ENCODE results near the gene RNU5D-1. TPM values are rescaled to one million over a fixed set of nuclear protein-coding genes. Genes with fewer than 3 reads are reported as not detected.

The RNU5D-1 gene
- polyA plus RNA-seq, 1 experiment: not detected

DNA sequence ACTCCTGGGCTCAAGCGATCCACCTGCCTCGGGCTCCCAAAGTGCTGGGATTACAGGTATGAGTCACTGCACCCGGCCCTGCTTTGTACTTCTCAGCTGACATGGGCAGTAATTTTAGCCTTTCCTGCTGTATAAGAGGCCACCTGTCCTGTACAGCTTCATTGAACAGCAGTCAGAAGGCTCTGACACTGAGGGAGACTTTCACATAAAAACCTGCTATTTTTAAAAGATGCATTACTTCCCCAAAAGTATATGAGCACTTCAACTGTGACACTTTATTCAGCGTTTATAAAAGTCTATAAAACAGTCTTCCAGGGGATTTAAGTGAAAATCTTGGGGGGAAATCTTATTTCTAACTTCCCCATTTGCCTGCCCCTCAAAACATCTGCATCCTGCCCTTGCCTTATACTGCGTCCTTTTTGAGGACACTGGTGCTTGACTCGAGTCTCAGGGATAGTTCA, 17.6 kb downstream of the RNU5D-1 start:
- H3K4me3 ChIP-seq (ENCODE audit: low read depth, low read length): no peak overlapping the region
- no peak for TF ChIP-seq CTCF (IDR thresholded peaks at IDR 0.05; ENCODE audit: low read depth, low read length)
- CTCF ChIA-PET: interaction anchor here (0.7 to 6.7 kb wide), 4 partner anchors 15 to 1168 kb away, joined by 3 to 44 read pairs (median 9); partner anchors contain the start of gene RNU5D-1
- H3K27me3 ChIP-seq (ENCODE audit: control insufficient read depth, insufficient read depth, low read length): no peaks in the 10 kb centered on the region
- H3K27ac ChIP-seq (ENCODE audit: low read depth, low read length): no peak overlapping the region
- POLR2A ChIA-PET: no interaction called here
- DNase-seq (ENCODE audit: low read depth, low spot score): no peak
- H3K9me3 ChIP-seq (ENCODE audit: control insufficient read depth, insufficient read depth, low read length): peaks cover 3% of the 10 kb centered on the region; the same call in 1 of the 2 replicates

GRCh38 chr1:44707959-44708831, 22.8 kb downstream of the RNU5D-1 start:
- Histone ChIP-seq H3K27ac (ENCODE audit: low read depth, low read length) (no peak overlapping the region), H3K27me3 (ENCODE audit: control insufficient read depth, insufficient read depth, low read length) (no peaks in the 10 kb centered on the region), H3K4me3 (ENCODE audit: low read depth, low read length) (no peak overlapping the region), H3K9me3 (ENCODE audit: control insufficient read depth, insufficient read depth, low read length) (peaks cover 3% of the 10 kb centered on the region; the same call in 1 of the 2 replicates)
- ChIA-PET POLR2A (no interaction called here), CTCF (interaction anchor here (1.0 to 1.6 kb wide), 3 partner anchors 8 to 23 kb away, joined by 3 to 7 read pairs (median 4); partner anchors contain the start of gene RNU5D-1)
- peak; percentile 46 for TF ChIP-seq CTCF (IDR thresholded peaks at IDR 0.05; ENCODE audit: low read depth, low read length)
- DNase-seq (ENCODE audit: low read depth, low spot score): no peak

DNA sequence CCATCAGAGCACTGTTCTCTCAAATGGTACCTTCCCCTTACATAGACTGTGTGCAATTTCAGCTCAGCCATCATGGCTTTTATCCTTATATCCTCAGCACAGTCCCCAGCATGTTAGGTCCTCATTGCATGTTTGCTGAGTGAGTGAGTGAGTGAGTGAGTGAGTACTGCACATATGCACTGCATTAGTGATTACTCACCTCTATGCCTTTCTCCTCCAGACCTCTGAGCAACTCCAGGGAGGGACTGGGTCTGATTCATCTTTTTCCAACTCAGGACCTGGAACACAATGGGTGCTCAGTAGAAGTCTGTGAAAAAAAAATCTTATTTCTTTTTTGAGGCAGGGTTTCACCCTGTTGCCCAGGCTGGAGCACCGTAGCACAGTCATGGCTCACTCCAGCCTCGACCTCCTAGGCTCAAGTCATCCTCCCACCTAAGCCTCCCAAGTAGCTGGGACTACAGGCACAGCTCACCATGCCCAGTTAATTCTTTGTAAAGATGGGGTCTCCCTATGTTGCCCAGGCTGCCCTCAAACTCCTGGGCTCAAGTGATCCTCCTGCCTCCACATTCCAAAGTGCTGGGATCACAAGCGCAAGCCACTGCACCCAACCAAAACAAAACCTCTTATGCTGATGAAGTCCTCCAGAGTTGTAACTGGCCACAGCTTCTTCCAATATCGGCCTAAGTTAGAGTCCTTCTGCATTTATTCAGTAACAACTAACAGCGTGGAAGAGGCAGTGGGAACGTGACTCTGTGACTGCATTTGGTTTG, 23.7 kb downstream of the RNU5D-1 start:
- CTCF ChIA-PET: interaction anchor here (1.5 to 1.6 kb wide), 3 partner anchors 9 to 24 kb away, joined by 3 to 7 read pairs (median 4); partner anchors contain the start of gene RNU5D-1
- peak; percentile 71 for DNase-seq (ENCODE audit: low read depth, low spot score)
- Histone ChIP-seq H3K9me3 (ENCODE audit: control insufficient read depth, insufficient read depth, low read length) (peaks cover 3% of the 10 kb centered on the region; the same call in 1 of the 2 replicates), H3K4me3 (ENCODE audit: low read depth, low read length) (no peak overlapping the region), H3K27ac (ENCODE audit: low read depth, low read length) (peak overlapping the region; percentile 82), H3K27me3 (ENCODE audit: control insufficient read depth, insufficient read depth, low read length) (no peaks in the 10 kb centered on the region)
- no peak for TF ChIP-seq CTCF (IDR thresholded peaks at IDR 0.05; ENCODE audit: low read depth, low read length)
- POLR2A ChIA-PET: interaction anchor here (0.6 to 0.9 kb wide), 2 partner anchors 23 to 55 kb away, joined by 4 to 6 read pairs; partner anchors contain the start of gene RNU5D-1

DNA sequence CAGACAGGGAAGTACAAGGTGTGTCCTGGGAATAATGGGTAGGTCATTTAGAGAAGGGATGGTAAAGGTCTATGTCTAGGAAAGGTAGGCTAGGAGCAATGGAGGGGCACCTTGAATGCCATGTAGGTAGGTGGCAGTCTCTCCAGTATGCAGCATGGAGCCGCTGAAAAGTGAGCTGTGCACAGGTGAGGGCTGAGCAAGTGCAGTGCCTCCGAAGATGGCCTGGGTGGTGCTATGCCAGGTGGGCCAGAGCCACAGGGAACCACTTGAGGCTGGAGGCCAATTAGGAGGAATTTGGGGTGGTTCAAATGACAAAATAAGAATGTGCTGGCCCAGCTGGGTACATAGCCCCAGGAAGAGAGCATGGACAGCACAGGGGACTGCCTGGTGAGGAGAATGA, 25.0 kb downstream of the RNU5D-1 start:
- CTCF ChIA-PET: interaction anchor here (0.9 to 2.1 kb wide), 2 partner anchors 9 to 25 kb away, joined by 4 to 6 read pairs; partner anchors contain the start of gene RNU5D-1
- Histone ChIP-seq H3K27ac (ENCODE audit: low read depth, low read length) (no peak overlapping the region), H3K4me3 (ENCODE audit: low read depth, low read length) (no peak overlapping the region), H3K27me3 (ENCODE audit: control insufficient read depth, insufficient read depth, low read length) (no peaks in the 10 kb centered on the region), H3K9me3 (ENCODE audit: control insufficient read depth, insufficient read depth, low read length) (peaks cover 3% of the 10 kb centered on the region; the same call in 1 of the 2 replicates)
- POLR2A ChIA-PET: no interaction called here
- DNase-seq (ENCODE audit: low read depth, low spot score): no peak
- TF ChIP-seq CTCF (IDR thresholded peaks at IDR 0.05; ENCODE audit: low read depth, low read length): no peak

Data from AG04450 (cell line).